Smooth muscle cell (in vitro differentiated cells): ENCODE data around the gene RNF149. TPM values are rescaled to one million over a fixed set of nuclear protein-coding genes. Genes with fewer than 3 reads are reported as not detected.

Experiments
- DNase-seq: peaks from one replicate; lab custom pipeline; 2025; ENCODE audit not compliant: unreplicated experiment; lab: John Stamatoyannopoulos, UW
- H2AFZ ChIP-seq: fragments of 200-600 bp; sonication (generic); 2 replicates; pipeline ENCODE4 v1.6.0; 2016; ENCODE audit warnings: antibody characterized with exemption, low read depth, mild to moderate bottlenecking
- H3F3A ChIP-seq: fragments of 200-600 bp; sonication (generic); 2 replicates; pipeline ENCODE4 v1.6.0; 2017; ENCODE audit warnings: antibody characterized with exemption, low read depth
- H3K27ac ChIP-seq: fragments of 200-600 bp; sonication (generic); 2 replicates; pipeline ENCODE4 v1.5.1; 2016; ENCODE audit warnings: low read depth, mild to moderate bottlenecking
- H3K27me3 ChIP-seq: fragments of 200-600 bp; sonication (generic); 2 replicates; pipeline ENCODE4 v1.6.1; 2016; ENCODE audit warnings: low read depth, mild to moderate bottlenecking
- H3K36me3 ChIP-seq: fragments of 200-600 bp; sonication (generic); 2 replicates; pipeline ENCODE4 v1.5.1; 2016; ENCODE audit warnings: low read depth
- H3K4me1 ChIP-seq: fragments of 200-600 bp; sonication (generic); 2 replicates; pipeline ENCODE4 v1.5.1; 2016; ENCODE audit warnings: low read depth
- H3K4me2 ChIP-seq: fragments of 200-600 bp; sonication (generic); 2 replicates; pipeline ENCODE4 v1.6.0; 2016; ENCODE audit warnings: mild to moderate bottlenecking
- H3K4me3 ChIP-seq: fragments of 200-600 bp; sonication (generic); 2 replicates; pipeline ENCODE4 v1.5.1; 2016; ENCODE audit warnings: mild to moderate bottlenecking
- H3K79me2 ChIP-seq: fragments of 200-600 bp; sonication (generic); 2 replicates; pipeline ENCODE4 v1.6.0; 2016; ENCODE audit warnings: low read depth, mild to moderate bottlenecking
- H3K9ac ChIP-seq: fragments of 200-600 bp; sonication (generic); 2 replicates; pipeline ENCODE4 v1.6.0; 2016; ENCODE audit warnings: low read depth
- H3K9me3 ChIP-seq: fragments of 200-600 bp; sonication (generic); replicated peaks from 2 replicates; pipeline ENCODE4 v1.5.1; 2016; ENCODE audit warnings: low read depth
- H4K20me1 ChIP-seq: fragments of 200-600 bp; sonication (generic); 2 replicates; pipeline ENCODE4 v1.6.0; 2016; ENCODE audit warnings: low read depth
- CTCF ChIP-seq: fragments of 200-600 bp; sonication (generic); IDR thresholded peaks from 2 replicates; pipeline ENCODE4 v1.5.1; 2017; ENCODE audit warnings: borderline replicate concordance, mild to moderate bottlenecking, antibody characterized with exemption; ENCODE audit not compliant: insufficient read depth, poor library complexity, severe bottlenecking
- WGBS: methylation state at CpG from one replicate; pipeline ENCODE4 v1.1.7; 2016; ENCODE audit warnings: low lambda C conversion rate; 5-methylcytosine and 5-hydroxymethylcytosine counted together
- polyA plus RNA-seq: library from polyadenylated mRNA; unstranded; fragments of >200 nt; fragmentation: Nextera tagmentation; extraction: Ambion mirVana; gene quantifications from 2 replicates; pipeline ENCODE4 v1.2.1, GENCODE V29; 2016
- total RNA-seq: library from RNA; depleted of rRNA; stranded (reverse); fragments of >200 nt; gene quantifications from 2 replicates; pipeline ENCODE4 v1.2.3, GENCODE V29; 2014

Gene RNF149
- total and polyA plus RNA-seq, 2 experiments from 2014 or later, result 42.6 to 59.2 TPM

GRCh38 chr2:101255501-101255900 lies 53.0 kb downstream of the RNF149 start:
- TF ChIP-seq CTCF, result no peak
- DNase-seq, result no peak
- peaks cover 52% of the 10 kb centered on the region for H3K79me2 ChIP-seq
- peaks cover 7% of the 10 kb centered on the region for H3K36me3 ChIP-seq
- 81% methylated on average over 3 of the region's 3 CpGs for WGBS
- H3K27me3 ChIP-seq, result no peaks in the 10 kb centered on the region
- peaks cover 30% of the 10 kb centered on the region for H4K20me1 ChIP-seq
- no peak overlapping the region for H3K4me2 ChIP-seq
- peak overlapping the region; percentile 9 for H3K9ac ChIP-seq
- no peak overlapping the region for H3K4me3 ChIP-seq
- H3K9me3 ChIP-seq, result no peaks in the 10 kb centered on the region
- no peaks in the 10 kb centered on the region for H3F3A ChIP-seq
- no peak overlapping the region for H2AFZ ChIP-seq
- H3K4me1 ChIP-seq, result peaks cover 17% of the 10 kb centered on the region
- H3K27ac ChIP-seq, result peak overlapping the region; percentile 31

DNA sequence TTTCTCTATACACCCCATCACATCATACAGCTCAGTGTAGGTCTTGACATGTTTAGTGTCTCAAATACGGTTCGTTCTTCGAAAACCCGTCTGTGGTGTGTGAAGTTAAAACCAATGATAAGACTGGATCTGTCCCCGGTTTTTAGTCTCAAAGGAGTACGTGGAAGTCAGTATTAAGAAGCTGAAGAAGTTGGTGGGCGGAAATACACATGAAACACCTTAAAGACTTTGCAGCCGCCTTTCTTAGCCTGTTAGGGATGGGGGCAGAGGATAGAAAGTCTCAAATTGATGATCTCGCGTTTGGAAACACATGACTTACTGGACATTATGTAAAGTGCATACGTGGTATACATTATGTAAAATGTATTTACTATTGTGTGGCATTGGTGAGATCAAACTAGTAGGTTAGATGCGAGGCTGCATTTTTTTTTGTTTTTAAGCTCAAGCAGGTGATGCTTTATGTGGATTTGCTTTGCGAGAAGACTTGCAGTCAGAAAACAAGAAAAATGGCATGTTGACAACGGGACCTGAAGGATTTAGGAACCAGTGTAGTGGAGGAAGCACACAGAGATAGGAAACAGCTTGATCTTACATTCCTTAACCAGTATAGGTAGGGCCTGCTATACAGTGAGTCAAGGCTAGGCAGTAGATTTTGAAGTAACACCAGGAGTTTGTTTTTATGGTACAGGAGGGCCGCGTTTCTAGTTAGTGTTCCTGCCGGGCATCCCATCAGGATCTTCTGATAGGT lies 54.6 kb downstream of the RNF149 start:
- DNase-seq, result no peak
- peak overlapping the region; percentile 99 for H3K9ac ChIP-seq
- peaks cover 17% of the 10 kb centered on the region for H3K4me1 ChIP-seq
- H3K9me3 ChIP-seq, result no peaks in the 10 kb centered on the region
- peak overlapping the region; percentile 98 for H3K4me2 ChIP-seq
- peaks cover 48% of the 10 kb centered on the region for H3K79me2 ChIP-seq
- no peak for TF ChIP-seq CTCF
- peaks cover 24% of the 10 kb centered on the region for H4K20me1 ChIP-seq
- no peaks in the 10 kb centered on the region for H3K27me3 ChIP-seq
- H3K4me3 ChIP-seq, result peak overlapping the region; percentile 100
- no peak overlapping the region for H2AFZ ChIP-seq
- H3K36me3 ChIP-seq, result peaks cover 5% of the 10 kb centered on the region
- H3F3A ChIP-seq, result no peaks in the 10 kb centered on the region
- H3K27ac ChIP-seq, result peak overlapping the region; percentile 92
- WGBS, result 46% methylated on average over 17 of the region's 17 CpGs

GRCh38 chr2:101253013-101253702 lies 55.3 kb downstream of the RNF149 start:
- Histone ChIP-seq H2AFZ (peak overlapping the region; percentile 73), H3K27me3 (no peaks in the 10 kb centered on the region), H3K4me3 (peak overlapping the region; percentile 100), H4K20me1 (peaks cover 24% of the 10 kb centered on the region), H3K9ac (peak overlapping the region; percentile 99), H3F3A (no peaks in the 10 kb centered on the region), H3K4me2 (peak overlapping the region; percentile 98), H3K4me1 (peaks cover 17% of the 10 kb centered on the region), H3K9me3 (no peaks in the 10 kb centered on the region), H3K27ac (peak overlapping the region; percentile 92), H3K36me3 (no peaks in the 10 kb centered on the region), H3K79me2 (peaks cover 41% of the 10 kb centered on the region)
- no peak for TF ChIP-seq CTCF
- WGBS, result under 1% methylated on average over 59 of the region's 65 CpGs
- no peak for DNase-seq
